Neutrophil (primary cell): Measurements from ENCODE around the gene FAM180A.

Experiments used
- H3K27ac ChIP-seq: fragments of 200-600 bp; sonication (generic); 2 replicates; pipeline ENCODE4 v1.5.1; 2016; ENCODE audit warnings: mild to moderate bottlenecking, moderate library complexity
- H3K27me3 ChIP-seq: fragments of 200-600 bp; sonication (generic); 2 replicates; pipeline ENCODE4 v1.6.0; 2016; ENCODE audit warnings: mild to moderate bottlenecking
- H3K36me3 ChIP-seq: fragments of 200-600 bp; sonication (generic); 2 replicates; pipeline ENCODE4 v1.5.1; 2017
- H3K4me1 ChIP-seq, 2 experiments: fragments of 200-600 bp in 1 of 2; sonication (generic) in 1 of 2; 1 replicate in 1 of 2; 2 replicates in 1 of 2; pipeline versions ENCODE4 v1.5.1 to v1.6.1; 2013 to 2016; ENCODE audit warnings: low read depth in 1 of 2, low read length in 1 of 2, mild to moderate bottlenecking in 1 of 2, moderate library complexity in 1 of 2; ENCODE audit not compliant: control insufficient read depth in 1 of 2, insufficient read depth in 1 of 2
- H3K4me3 ChIP-seq, 2 experiments: fragments of 200-600 bp in 1 of 2; sonication (generic) in 1 of 2; 1 replicate in 1 of 2; 2 replicates in 1 of 2; pipeline ENCODE4 v1.5.1; 2013 to 2016; ENCODE audit warnings: low read depth in 1 of 2, low read length in 1 of 2, mild to moderate bottlenecking in 1 of 2, moderate library complexity in 1 of 2
- H3K9me3 ChIP-seq: fragments of 200-600 bp; sonication (generic); 2 replicates; pipeline ENCODE4 v1.5.1; 2016
- TF ChIP-seq, protein P1 (sequence below): fragments of 200-600 bp; sonication (generic); IDR thresholded peaks from 2 replicates; pipeline ENCODE4 v1.5.1; 2016; ENCODE audit warnings: antibody characterized with exemption

The FAM180A gene

DNA sequence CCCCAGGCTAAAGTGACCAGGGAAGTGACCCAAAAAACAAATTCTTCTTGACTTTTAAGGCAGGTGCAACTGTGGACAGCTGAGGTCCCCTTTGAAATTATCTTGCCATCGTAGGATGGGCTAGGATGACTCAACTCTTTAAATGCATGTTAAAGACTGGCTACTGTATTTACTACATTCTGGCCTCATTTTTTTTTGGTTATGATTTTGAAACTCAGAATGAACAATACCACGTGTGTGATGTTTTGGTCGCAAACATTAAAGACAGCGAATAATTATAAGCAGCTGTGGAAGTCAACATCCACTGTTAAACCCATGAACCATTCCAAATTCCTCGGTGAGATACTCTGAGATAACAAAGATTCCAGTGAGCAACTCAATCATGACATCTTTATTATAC lies 19.4 kb downstream of the FAM180A start:
- no peak overlapping the region for H3K4me3 ChIP-seq
- H3K4me1 ChIP-seq = no peaks in the 10 kb centered on the region
- TF ChIP-seq, protein P1, sequence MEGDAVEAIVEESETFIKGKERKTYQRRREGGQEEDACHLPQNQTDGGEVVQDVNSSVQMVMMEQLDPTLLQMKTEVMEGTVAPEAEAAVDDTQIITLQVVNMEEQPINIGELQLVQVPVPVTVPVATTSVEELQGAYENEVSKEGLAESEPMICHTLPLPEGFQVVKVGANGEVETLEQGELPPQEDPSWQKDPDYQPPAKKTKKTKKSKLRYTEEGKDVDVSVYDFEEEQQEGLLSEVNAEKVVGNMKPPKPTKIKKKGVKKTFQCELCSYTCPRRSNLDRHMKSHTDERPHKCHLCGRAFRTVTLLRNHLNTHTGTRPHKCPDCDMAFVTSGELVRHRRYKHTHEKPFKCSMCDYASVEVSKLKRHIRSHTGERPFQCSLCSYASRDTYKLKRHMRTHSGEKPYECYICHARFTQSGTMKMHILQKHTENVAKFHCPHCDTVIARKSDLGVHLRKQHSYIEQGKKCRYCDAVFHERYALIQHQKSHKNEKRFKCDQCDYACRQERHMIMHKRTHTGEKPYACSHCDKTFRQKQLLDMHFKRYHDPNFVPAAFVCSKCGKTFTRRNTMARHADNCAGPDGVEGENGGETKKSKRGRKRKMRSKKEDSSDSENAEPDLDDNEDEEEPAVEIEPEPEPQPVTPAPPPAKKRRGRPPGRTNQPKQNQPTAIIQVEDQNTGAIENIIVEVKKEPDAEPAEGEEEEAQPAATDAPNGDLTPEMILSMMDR = no peak
- H3K36me3 ChIP-seq = no peaks in the 10 kb centered on the region
- H3K27me3 ChIP-seq = peaks cover 5% of the 10 kb centered on the region
- H3K9me3 ChIP-seq = no peaks in the 10 kb centered on the region
- H3K27ac ChIP-seq = no peak overlapping the region

DNA sequence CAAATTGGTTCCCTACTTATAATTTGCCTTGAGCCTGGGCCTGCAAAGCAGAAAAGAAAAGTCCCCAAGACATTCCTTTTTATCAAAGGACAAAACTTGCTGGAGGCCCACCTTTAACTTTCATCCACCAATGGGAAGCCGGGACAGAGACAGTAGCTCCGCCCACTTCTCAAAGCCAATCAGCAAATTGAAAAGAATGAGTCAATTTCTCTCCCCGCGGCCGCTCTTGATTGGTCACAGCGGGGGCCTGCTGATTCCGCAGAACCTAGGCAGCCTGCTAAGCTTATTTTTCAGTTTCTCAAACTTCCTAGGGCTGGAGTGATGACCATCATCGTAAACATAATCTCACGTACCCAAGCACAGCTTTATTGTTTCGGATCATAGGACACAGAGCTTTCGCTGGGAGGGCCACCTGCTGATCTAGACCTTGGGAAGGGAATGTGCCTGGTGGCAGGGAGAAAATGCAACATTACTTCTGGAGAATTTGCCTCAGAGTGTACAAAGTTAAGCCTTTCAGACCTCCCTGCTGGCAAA lies 20.4 kb downstream of the FAM180A start, which contains the start of gene SLC13A4:
SLC13A4 (minus strand) TSS at position 51 of the 534 bp plus-strand sequence. CDS start 690 bp downstream, outside the sequence.
- Histone ChIP-seq H3K27me3 (peaks cover 5% of the 10 kb centered on the region), H3K9me3 (no peaks in the 10 kb centered on the region), H3K27ac (no peak within 1 kb of the TSS), H3K4me3 (no peak within 1 kb of the TSS), H3K36me3 (no peaks in the 10 kb centered on the region), H3K4me1 (no peaks in the 10 kb centered on the region)
- TF ChIP-seq, protein P1 = no peak

DNA sequence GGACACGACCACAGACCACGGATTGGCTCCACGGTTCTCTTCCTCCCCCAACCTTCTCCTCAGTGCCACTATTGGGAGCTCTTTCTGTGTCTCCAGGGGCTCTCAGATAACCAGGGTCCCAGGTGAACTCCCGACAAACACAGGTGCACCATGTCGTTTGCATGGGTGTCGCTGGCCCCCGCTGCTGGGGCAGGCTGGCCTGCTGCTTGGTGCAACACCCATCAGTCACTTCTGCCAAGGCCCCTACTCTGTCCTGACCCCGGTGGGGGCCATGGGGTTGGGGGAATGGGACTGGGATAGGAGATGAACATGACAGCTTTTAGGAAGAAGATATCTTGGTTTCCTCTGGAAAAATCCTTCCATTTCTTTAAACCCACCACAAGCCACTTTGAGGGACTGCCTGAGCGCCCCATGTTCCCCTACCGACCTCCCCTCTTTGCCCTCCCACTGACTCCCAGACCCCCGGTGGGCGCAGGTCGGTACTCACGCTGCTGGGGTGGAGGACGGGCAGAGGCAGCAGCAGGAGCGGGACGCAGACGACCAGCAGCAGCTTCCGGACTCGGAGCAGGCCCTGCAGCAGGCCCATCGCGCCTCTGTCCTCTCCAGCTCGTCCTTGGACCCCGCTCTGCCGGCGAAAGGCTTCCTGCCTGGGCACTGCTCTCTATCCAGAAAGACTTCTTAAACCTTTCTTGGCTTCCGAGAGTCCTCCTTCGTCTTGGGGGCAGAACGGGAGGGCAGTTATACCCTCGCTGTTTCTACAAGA lies 21.5 kb downstream of the FAM180A start:
- no peaks in the 10 kb centered on the region for H3K4me1 ChIP-seq
- H3K4me3 ChIP-seq = no peak overlapping the region
- H3K9me3 ChIP-seq = no peaks in the 10 kb centered on the region
- TF ChIP-seq, protein P1 = no peak
- H3K36me3 ChIP-seq = no peaks in the 10 kb centered on the region
- no peak overlapping the region for H3K27ac ChIP-seq
- peaks cover 5% of the 10 kb centered on the region for H3K27me3 ChIP-seq

DNA sequence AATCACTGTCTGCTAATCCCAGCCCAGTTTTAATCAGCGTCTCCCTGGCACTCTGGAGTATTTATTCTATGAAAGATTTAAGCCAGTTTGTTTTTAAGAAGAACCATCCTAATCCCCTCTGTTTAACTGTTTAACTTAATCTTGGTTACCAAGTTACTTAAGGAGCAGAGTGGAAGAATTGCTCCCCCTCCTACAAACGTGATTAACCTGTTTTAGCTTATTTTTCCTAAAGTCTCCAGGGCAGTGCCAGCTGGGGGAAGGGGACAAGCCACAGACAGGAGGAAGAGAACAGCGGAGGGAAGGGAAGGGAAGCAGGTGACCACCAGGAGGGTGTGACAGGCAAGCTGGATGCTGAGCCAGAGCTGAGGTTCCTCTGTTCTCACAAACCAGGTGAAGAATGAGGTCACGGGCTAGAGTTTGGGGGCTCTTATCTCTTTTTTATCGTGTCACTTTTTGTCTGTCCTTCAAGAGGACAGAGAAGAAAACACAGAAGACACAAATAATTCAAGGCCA lies 22.3 kb downstream of the FAM180A start:
- H3K4me1 ChIP-seq = no peaks in the 10 kb centered on the region
- H3K36me3 ChIP-seq = no peaks in the 10 kb centered on the region
- H3K9me3 ChIP-seq = no peaks in the 10 kb centered on the region
- TF ChIP-seq, protein P1 = no peak
- no peak overlapping the region for H3K4me3 ChIP-seq
- H3K27me3 ChIP-seq = peaks cover 5% of the 10 kb centered on the region
- H3K27ac ChIP-seq = no peak overlapping the region

DNA sequence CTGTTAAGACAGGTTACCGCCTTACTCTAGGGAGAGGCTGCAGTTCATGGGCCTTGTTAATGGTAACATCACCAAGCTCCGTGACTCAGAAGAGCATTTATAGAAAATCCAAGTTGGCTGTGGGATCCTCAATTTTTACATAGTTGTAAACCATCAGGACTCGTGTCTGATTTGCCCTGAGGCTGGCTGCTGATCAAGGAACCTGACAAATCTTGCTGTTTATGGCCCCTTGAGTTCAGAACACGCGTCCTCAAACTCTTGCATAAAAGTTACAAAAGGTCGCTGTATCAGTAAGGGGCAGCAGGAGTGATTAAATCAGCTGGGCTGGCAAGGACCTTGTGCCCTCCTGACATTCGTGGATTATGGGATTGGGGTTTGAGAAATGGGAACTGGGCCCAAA lies 25.2 kb downstream of the FAM180A start:
- no peaks in the 10 kb centered on the region for H3K4me1 ChIP-seq
- TF ChIP-seq, protein P1 = no peak

More for the DNA sequence above, 25.2 kb downstream of the FAM180A start:
- no peaks in the 10 kb centered on the region for H3K36me3 ChIP-seq
- peaks cover 5% of the 10 kb centered on the region for H3K27me3 ChIP-seq
- H3K4me3 ChIP-seq = no peak overlapping the region
- no peaks in the 10 kb centered on the region for H3K9me3 ChIP-seq
- H3K27ac ChIP-seq = no peak overlapping the region
